ENCODE results near the gene TBL1X. TPM values are rescaled to one million over a fixed set of nuclear protein-coding genes. Genes with fewer than 3 reads are reported as not detected.

Gene TBL1X
- total and polyA plus RNA-seq, 2 experiments from 2014 or later = 21.8 to 29.9 TPM

DNA sequence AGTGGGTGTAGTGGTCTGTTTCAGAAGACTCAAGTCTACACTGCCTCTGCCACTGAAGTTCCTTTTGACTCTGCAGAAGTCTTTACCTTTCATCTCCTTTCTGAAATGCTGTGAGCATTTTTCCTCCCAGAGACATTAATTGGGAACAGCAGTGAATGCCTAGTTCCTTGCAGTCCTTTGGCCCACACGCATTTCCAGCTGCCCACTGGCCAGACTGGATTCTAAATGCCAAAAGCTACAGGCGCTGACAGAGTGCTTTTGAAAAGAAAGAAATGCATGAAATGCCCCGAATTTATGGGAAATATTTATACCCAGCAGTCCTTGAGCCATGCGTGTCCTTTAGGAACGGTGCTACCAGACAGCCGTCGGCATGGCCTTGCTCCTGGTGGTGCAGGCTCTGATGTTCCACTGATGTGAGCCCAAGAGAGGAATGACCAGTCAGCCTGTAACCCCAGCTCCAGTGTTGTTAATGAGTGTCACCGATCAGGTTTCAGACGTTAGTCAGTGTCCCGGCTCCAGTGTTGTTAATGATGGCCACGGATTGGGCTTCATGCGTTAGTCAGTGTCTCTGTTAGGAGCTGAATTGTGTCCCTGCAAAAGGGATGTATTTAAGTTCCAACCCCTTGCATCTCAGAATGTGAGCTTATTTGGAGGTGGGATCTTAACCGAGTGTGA is 132.6 kb downstream of the TBL1X start:
- Histone ChIP-seq H3K4me1 (ENCODE audit: low read depth) (no peaks in the 10 kb centered on the region), H3K27ac (no peak overlapping the region), H3K4me3 (no peak overlapping the region), H3K27me3 (no peaks in the 10 kb centered on the region), H3K36me3 (no peaks in the 10 kb centered on the region), H3K9me3 (ENCODE audit: low read depth) (no peaks in the 10 kb centered on the region)
- TF ChIP-seq, protein P1, sequence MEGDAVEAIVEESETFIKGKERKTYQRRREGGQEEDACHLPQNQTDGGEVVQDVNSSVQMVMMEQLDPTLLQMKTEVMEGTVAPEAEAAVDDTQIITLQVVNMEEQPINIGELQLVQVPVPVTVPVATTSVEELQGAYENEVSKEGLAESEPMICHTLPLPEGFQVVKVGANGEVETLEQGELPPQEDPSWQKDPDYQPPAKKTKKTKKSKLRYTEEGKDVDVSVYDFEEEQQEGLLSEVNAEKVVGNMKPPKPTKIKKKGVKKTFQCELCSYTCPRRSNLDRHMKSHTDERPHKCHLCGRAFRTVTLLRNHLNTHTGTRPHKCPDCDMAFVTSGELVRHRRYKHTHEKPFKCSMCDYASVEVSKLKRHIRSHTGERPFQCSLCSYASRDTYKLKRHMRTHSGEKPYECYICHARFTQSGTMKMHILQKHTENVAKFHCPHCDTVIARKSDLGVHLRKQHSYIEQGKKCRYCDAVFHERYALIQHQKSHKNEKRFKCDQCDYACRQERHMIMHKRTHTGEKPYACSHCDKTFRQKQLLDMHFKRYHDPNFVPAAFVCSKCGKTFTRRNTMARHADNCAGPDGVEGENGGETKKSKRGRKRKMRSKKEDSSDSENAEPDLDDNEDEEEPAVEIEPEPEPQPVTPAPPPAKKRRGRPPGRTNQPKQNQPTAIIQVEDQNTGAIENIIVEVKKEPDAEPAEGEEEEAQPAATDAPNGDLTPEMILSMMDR (IDR thresholded peaks at IDR 0.05; ENCODE audit: low read depth, low read length) = no peak
- no peak for DNase-seq (ENCODE audit: low read depth in 1 of 2, low spot score in 1 of 2)

DNA sequence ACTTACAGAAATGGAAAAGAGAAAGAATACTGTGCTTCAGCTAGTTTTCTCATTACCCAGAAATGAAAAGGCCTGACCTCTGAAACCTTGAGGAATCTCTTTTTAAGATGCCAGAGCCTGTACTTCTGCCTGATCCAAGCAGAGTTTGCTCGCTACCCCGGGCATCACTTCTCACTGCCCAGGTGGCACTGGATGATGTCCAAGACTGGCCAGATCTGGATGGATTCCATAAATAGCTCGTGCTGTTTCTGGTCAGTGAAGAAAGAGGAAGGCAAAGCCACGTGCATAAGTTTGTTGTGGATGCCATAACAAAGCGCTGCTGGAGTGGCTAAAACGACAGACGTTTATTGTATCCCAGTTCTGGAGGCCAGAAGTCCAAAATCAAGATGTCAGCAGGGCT is 133.5 kb downstream of the TBL1X start:
- TF ChIP-seq, protein P1 (IDR thresholded peaks at IDR 0.05; ENCODE audit: low read depth, low read length) = no peak
- Histone ChIP-seq H3K27ac (no peak overlapping the region), H3K9me3 (ENCODE audit: low read depth) (no peaks in the 10 kb centered on the region), H3K4me3 (no peak overlapping the region), H3K4me1 (ENCODE audit: low read depth) (no peaks in the 10 kb centered on the region), H3K27me3 (no peaks in the 10 kb centered on the region), H3K36me3 (no peaks in the 10 kb centered on the region)
- no peak for DNase-seq (ENCODE audit: low read depth in 1 of 2, low spot score in 1 of 2)

DNA sequence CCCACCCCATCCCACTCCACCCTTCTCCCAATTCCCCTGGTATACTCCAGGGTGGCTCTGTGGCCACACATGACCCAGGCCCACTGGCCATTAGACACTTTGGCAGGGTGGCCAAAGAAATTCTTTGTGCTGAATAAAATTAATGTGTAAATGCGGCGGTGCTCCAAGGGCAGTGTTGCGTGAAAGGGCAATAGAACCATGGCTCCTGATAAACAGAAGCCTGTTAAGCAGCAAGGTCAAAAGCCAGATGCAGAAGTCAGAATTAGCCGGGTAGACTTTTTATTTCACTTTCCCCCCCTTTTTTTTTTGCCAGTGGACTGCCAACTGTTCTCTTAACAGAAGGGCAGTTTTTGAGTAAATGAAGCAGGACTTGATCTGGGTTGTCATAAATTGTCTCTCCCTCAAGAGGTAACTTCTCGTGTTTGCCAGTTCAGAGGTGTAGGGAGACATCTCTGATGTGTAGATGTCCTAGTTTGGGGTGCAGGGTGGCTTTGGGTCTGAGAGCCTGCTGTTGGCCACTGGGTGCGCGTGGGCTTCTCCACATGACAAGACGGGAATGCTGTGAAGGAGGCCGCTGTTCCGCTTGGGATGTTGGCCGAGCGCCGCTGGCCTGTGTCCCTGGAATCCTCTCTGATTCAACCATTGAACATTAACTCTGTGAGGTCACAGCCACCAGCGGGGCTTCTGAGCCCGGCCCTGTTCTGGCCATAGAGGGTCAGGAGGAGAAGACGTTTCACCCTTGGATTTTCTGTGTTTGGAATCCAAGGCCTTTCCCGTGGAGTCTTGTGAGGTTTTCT is 139.5 kb downstream of the TBL1X start:
- Histone ChIP-seq H3K4me3 (no peak overlapping the region), H3K27me3 (no peaks in the 10 kb centered on the region), H3K36me3 (no peaks in the 10 kb centered on the region), H3K27ac (no peak overlapping the region), H3K9me3 (ENCODE audit: low read depth) (no peaks in the 10 kb centered on the region), H3K4me1 (ENCODE audit: low read depth) (peaks cover 8% of the 10 kb centered on the region)
- TF ChIP-seq, protein P1 (IDR thresholded peaks at IDR 0.05; ENCODE audit: low read depth, low read length) = no peak
- peak in 1 of 2 donors; percentile 43 for DNase-seq (ENCODE audit: low read depth in 1 of 2, low spot score in 1 of 2)

DNA sequence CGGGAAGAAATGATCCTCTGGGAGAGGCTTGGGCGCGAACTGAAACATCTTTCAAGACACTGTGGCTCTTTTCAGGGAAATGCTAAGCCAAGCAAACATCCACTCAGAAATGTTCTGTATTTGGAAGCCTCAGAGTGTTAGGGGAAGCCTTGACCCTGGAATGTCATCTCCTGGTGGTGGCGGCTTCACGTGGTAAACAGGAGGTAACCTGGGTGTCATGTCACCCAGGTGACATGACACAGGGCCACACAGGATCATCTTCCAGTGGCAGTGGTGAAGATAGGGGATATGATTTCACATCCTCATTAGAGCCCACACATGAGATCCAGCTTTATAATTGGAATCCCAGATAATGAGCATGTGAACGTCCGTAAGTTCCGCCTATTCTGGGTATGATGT is 140.0 kb downstream of the TBL1X start:
- H3K27ac ChIP-seq = no peak overlapping the region
- TF ChIP-seq, protein P1 (IDR thresholded peaks at IDR 0.05; ENCODE audit: low read depth, low read length) = no peak

DNA sequence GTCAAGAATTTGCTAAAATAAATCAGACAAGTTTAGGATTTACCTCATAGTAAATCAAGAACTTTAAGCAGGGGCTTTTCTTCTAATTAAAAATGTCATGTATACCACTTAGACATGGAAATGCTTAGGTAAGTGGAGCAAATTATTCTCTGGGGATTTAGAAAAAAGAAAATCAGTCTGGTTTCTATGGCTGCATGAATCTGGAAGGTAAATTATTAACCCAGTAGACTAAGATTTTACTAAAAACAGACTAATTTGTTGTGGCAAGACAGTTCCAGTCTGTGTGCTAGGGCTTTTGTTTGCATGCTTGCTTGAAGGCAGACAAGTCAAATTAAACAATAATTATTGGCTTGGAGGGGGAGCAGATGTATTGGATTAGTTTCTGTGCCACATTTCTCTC is 140.6 kb downstream of the TBL1X start:
- TF ChIP-seq, protein P1 (IDR thresholded peaks at IDR 0.05; ENCODE audit: low read depth, low read length) = no peak
- Histone ChIP-seq H3K4me1 (ENCODE audit: low read depth) (peaks cover 14% of the 10 kb centered on the region), H3K4me3 (no peak overlapping the region), H3K27me3 (no peaks in the 10 kb centered on the region), H3K27ac (no peak overlapping the region), H3K36me3 (no peaks in the 10 kb centered on the region), H3K9me3 (ENCODE audit: low read depth) (no peaks in the 10 kb centered on the region)
- no peak for DNase-seq (ENCODE audit: low read depth in 1 of 2, low spot score in 1 of 2)

More for the DNA sequence above, 140.0 kb downstream of the TBL1X start:
- Histone ChIP-seq H3K27me3 (no peaks in the 10 kb centered on the region), H3K4me3 (no peak overlapping the region), H3K4me1 (ENCODE audit: low read depth) (peaks cover 12% of the 10 kb centered on the region), H3K9me3 (ENCODE audit: low read depth) (no peaks in the 10 kb centered on the region), H3K36me3 (no peaks in the 10 kb centered on the region)
- DNase-seq (ENCODE audit: low read depth in 1 of 2, low spot score in 1 of 2) = no peak

Data from cardiac muscle cell (in vitro differentiated cells and primary cell).